IMR-90 (cell line): Measurements from ENCODE around the gene ZG16. TPM values are rescaled to one million over a fixed set of nuclear protein-coding genes. Genes with fewer than 3 reads are reported as not detected.

Source experiments
- ATAC-seq: fragments of 200-7000 bp; cut with Tn5 transposase; 2 replicates; pipeline ENCODE4 v1.9.1; 2020; ENCODE audit warnings: low read depth, mild to moderate bottlenecking, moderate library complexity
- BruUV-seq: library from RNA; stranded (reverse); fragments of 400-500 nt; replicated peaks from 2 replicates; lab custom pipeline; 2021; lab: Mats Ljungman, UMichigan
- CTCF ChIA-PET: fragments of 300-600 bp; formaldehyde crosslinking; extraction: SDS; loops from one replicate; lab custom pipeline; 2021; ENCODE audit warnings: antibody characterized with exemption; lab: Yijun Ruan, JAX
- POLR2A ChIA-PET: fragments of 300-600 bp; sonication (Branson Sonifier 250); formaldehyde crosslinking; loops from one replicate; lab custom pipeline; 2022; ENCODE audit warnings: antibody characterized with exemption; ENCODE audit not compliant: unreplicated experiment; lab: Charles Lee
- DNase-seq: peaks from one replicate; pipeline ENCODE4 v3.0.0; 2013
- H2AFZ ChIP-seq: replicated peaks from 2 replicates; pipeline ENCODE3; 2013; ENCODE audit warnings: low read length, mild to moderate bottlenecking; ENCODE audit not compliant: poor library complexity
- H2AK5ac ChIP-seq: 2 replicates; pipeline ENCODE4 v1.6.1; 2013; ENCODE audit warnings: low read depth, low read length, inconsistent platforms
- H2AK9ac ChIP-seq: replicated peaks from 2 replicates; pipeline ENCODE3; 2013; ENCODE audit warnings: mild to moderate bottlenecking, low read depth, low read length, moderate library complexity; ENCODE audit not compliant: poor library complexity
- H2BK120ac ChIP-seq: 2 replicates; pipeline ENCODE4 v1.6.1; 2013; ENCODE audit warnings: low read depth, low read length, inconsistent platforms
- H2BK15ac ChIP-seq: 3 replicates; pipeline ENCODE4 v1.6.1; 2013; ENCODE audit warnings: low read depth, low read length, inconsistent platforms
- H2BK20ac ChIP-seq: 2 replicates; pipeline ENCODE4 v1.6.1; 2013; ENCODE audit warnings: low read depth, mild to moderate bottlenecking, inconsistent platforms, low read length, moderate library complexity
- H2BK5ac ChIP-seq: 2 replicates; pipeline ENCODE4 v1.6.1; 2013; ENCODE audit warnings: mild to moderate bottlenecking, low read depth, low read length, inconsistent platforms; ENCODE audit not compliant: poor library complexity, severe bottlenecking
- H3K14ac ChIP-seq: replicated peaks from 2 replicates; pipeline ENCODE4 v1.6.1; 2013; ENCODE audit warnings: low read depth, low read length, inconsistent platforms
- H3K18ac ChIP-seq: 2 replicates; pipeline ENCODE4 v1.6.1; 2013; ENCODE audit warnings: low read depth, low read length, control low read depth
- H3K23ac ChIP-seq: 2 replicates; pipeline ENCODE4 v1.6.1; 2013; ENCODE audit warnings: low read depth, low read length, inconsistent platforms
- H3K27ac ChIP-seq: 2 replicates; pipeline ENCODE4 v1.5.1; 2013; ENCODE audit warnings: mild to moderate bottlenecking, control low read depth, low read length; ENCODE audit not compliant: insufficient read depth
- H3K27me3 ChIP-seq: 2 replicates; pipeline ENCODE4 v1.6.1; 2013; ENCODE audit warnings: low read length; ENCODE audit not compliant: control insufficient read depth, insufficient read depth
- H3K36me3 ChIP-seq: 2 replicates; pipeline ENCODE4 v1.6.1; 2013; ENCODE audit warnings: low read length, mixed read lengths; ENCODE audit not compliant: control insufficient read depth, insufficient read depth
- H3K4ac ChIP-seq: 2 replicates; pipeline ENCODE4 v1.6.1; 2013; ENCODE audit warnings: low read depth, low read length, inconsistent platforms
- H3K4me1 ChIP-seq: 2 replicates; pipeline ENCODE4 v1.6.1; 2013; ENCODE audit warnings: low read length, mixed read lengths; ENCODE audit not compliant: control insufficient read depth, insufficient read depth
- H3K4me2 ChIP-seq: 2 replicates; pipeline ENCODE4 v1.6.1; 2013; ENCODE audit warnings: low read depth, mild to moderate bottlenecking, control low read depth, low read length, moderate library complexity
- H3K4me3 ChIP-seq: 2 replicates; pipeline ENCODE4 v1.5.1; 2013; ENCODE audit warnings: low read depth, mild to moderate bottlenecking, control low read depth, low read length, moderate library complexity; ENCODE audit not compliant: insufficient read depth
- H3K56ac ChIP-seq: 2 replicates; pipeline ENCODE4 v1.6.1; 2013; ENCODE audit warnings: low read length, inconsistent platforms; ENCODE audit not compliant: insufficient read depth; ENCODE audit errors: extremely low read depth
- H3K79me1 ChIP-seq, 2 experiments: 2 replicates each; pipeline ENCODE4 v1.6.1; 2013; ENCODE audit warnings: low read length in 2 of 2, inconsistent platforms in 1 of 2, low read depth in 1 of 2
- H3K9ac ChIP-seq: 2 replicates; pipeline ENCODE4 v1.6.1; 2013; ENCODE audit warnings: low read depth, low read length, control low read depth
- H3K9me1 ChIP-seq: 2 replicates; pipeline ENCODE4 v1.6.1; 2013; ENCODE audit warnings: low read length, inconsistent platforms; ENCODE audit not compliant: insufficient read depth
- H3K9me3 ChIP-seq: 2 replicates; pipeline ENCODE4 v1.6.1; 2013; ENCODE audit warnings: low read length; ENCODE audit not compliant: control insufficient read depth, insufficient read depth
- H4K20me1 ChIP-seq: 2 replicates; pipeline ENCODE4 v1.6.1; 2013; ENCODE audit warnings: low read length, inconsistent platforms; ENCODE audit not compliant: insufficient read depth
- H4K5ac ChIP-seq: 2 replicates; pipeline ENCODE4 v1.6.1; 2013; ENCODE audit warnings: mild to moderate bottlenecking, low read depth, low read length, control low read depth
- H4K8ac ChIP-seq, 2 experiments: 2 replicates each; pipeline ENCODE4 v1.6.1; 2013; ENCODE audit warnings: low read depth in 2 of 2, low read length in 2 of 2, control low read depth in 1 of 2, inconsistent platforms in 1 of 2
- H4K91ac ChIP-seq: 2 replicates; pipeline ENCODE4 v1.6.1; 2013; ENCODE audit warnings: low read depth, low read length, inconsistent platforms; ENCODE audit not compliant: insufficient read depth
- BHLHE40 ChIP-seq: fragments of 150-350 bp; IDR thresholded peaks from 2 replicates; pipeline ENCODE4 v1.6.1; 2016; ENCODE audit warnings: mild to moderate bottlenecking, low read depth, low read length
- USF2 ChIP-seq: fragments of 150-350 bp; IDR thresholded peaks from 2 replicates; pipeline ENCODE4 v1.6.1; 2017; ENCODE audit warnings: mild to moderate bottlenecking, antibody characterized with exemption, low read length, low read depth
- WGBS, 2 experiments: methylation state at CpG; one replicate each; pipeline versions ENCODE4 v1.1.5 to v1.1.7; 2013; ENCODE audit warnings: missing lambda C conversion rate in 2 of 2; ENCODE audit not compliant: insufficient read length in 1 of 2; ENCODE audit errors: extremely low coverage in 2 of 2; 5-methylcytosine and 5-hydroxymethylcytosine counted together
- dilution Hi-C: fragments of 300-500 bp; cut with HindIII; formaldehyde crosslinking; loops from one replicate; pipeline ENCODE4 v1.14.3; 2018; ENCODE audit warnings: low sequenced_read_pairs; ENCODE audit not compliant: unreplicated experiment
- in situ Hi-C: fragments of 300-500 bp; cut with MboI; formaldehyde crosslinking; loops from 3 replicates; pipeline ENCODE4 v1.14.3; 2019; ENCODE audit warnings: low sequenced_read_pairs, inconsistent platforms, mixed read lengths
- intact Hi-C: fragments of 100-400 bp; cut with micrococcal nuclease; formaldehyde crosslinking; loops from 2 replicates; pipeline ENCODE4 v1.10.0; 2022
- polyA plus RNA-seq, 3 experiments: library from polyadenylated mRNA; depleted of rRNA; stranded (reverse); fragments of >200 nt; gene quantifications; 2 replicates each; pipeline ENCODE4 v1.2.3, GENCODE V29; 2012; ENCODE audit warnings: low replicate concordance in 1 of 3
- total RNA-seq: library from RNA; depleted of rRNA; stranded (reverse); fragments of >200 nt; gene quantifications from 2 replicates; pipeline ENCODE4 v1.2.3, GENCODE V29; 2012

The ZG16 gene
- total and polyA plus RNA-seq, 2 of the 4 experiments (the other 2 are of a cell fraction): not detected

- no peak for ATAC-seq
- Histone ChIP-seq H3K27ac (peak overlapping the region; percentile 88), H3K27me3 (no peaks in the 10 kb centered on the region), H3K4ac (peak overlapping the region; percentile 93), H3K23ac (peak overlapping the region; percentile 94), H3K56ac (peak overlapping the region; percentile 94), H4K5ac (peak overlapping the region; percentile 88), H3K9me1 (peaks cover 17% of the 10 kb centered on the region), H4K8ac (peak overlapping the region; percentile 68 to 95), H2BK120ac (peak overlapping the region; percentile 76), H4K91ac (peak overlapping the region; percentile 92), H2BK15ac (peak overlapping the region; percentile 77; the same call in 2 of the 3 replicates), H3K4me2 (peak overlapping the region; percentile 90), H3K36me3 (peaks cover 6% of the 10 kb centered on the region), H2BK20ac (0 out of 2 replicates have a peak overlapping the region, but pooled peaks have one; percentile 16), H3K9me3 (no peaks in the 10 kb centered on the region), H3K79me1 (peaks cover 21 to 65% of the 10 kb centered on the region in 2 experiments; a peak in 3 of 4 replicates), H3K4me3 (peak overlapping the region; percentile 85), H3K4me1 (peaks cover 27% of the 10 kb centered on the region), H3K9ac (peak overlapping the region; percentile 88), H4K20me1 (peaks cover 12% of the 10 kb centered on the region), H3K18ac (peak overlapping the region; percentile 66), H2AFZ (no peak overlapping the region), H3K14ac (peak overlapping the region; percentile 99), H2AK5ac (peak overlapping the region; percentile 97), H2BK5ac (peak overlapping the region; percentile 86), H2AK9ac (peak overlapping the region; percentile 100)
- POLR2A ChIA-PET: no interaction called here
- CTCF ChIA-PET: interaction anchor here (1.8 kb wide), 2 partner anchors 27 to 28 kb away, joined by 6 to 7 read pairs; no protein-coding TSS in a partner anchor
- intact Hi-C loops (loop anchor here (5.0 kb wide), 1 partner anchor 41 kb away; the partner anchor contains the start of gene CDIPT), in situ Hi-C loops (no loop called here), dilution Hi-C loops (no loop called here)
- TF ChIP-seq USF2: peak; percentile 83
- TF ChIP-seq BHLHE40: no peak
- WGBS, 2 experiments: 60% methylated on average over 4 of the region's 11 CpGs; no CpG with 5 or more reads in 1 of the 2 experiments
- BruUV-seq: TSS peak; percentile 21
- DNase-seq: no peak
Measured at GRCh38 chr16:29820730-29821642, 42.9 kb downstream of the ZG16 start.
